Measurements from ENCODE around the gene GRAP.

The GRAP gene

DNA sequence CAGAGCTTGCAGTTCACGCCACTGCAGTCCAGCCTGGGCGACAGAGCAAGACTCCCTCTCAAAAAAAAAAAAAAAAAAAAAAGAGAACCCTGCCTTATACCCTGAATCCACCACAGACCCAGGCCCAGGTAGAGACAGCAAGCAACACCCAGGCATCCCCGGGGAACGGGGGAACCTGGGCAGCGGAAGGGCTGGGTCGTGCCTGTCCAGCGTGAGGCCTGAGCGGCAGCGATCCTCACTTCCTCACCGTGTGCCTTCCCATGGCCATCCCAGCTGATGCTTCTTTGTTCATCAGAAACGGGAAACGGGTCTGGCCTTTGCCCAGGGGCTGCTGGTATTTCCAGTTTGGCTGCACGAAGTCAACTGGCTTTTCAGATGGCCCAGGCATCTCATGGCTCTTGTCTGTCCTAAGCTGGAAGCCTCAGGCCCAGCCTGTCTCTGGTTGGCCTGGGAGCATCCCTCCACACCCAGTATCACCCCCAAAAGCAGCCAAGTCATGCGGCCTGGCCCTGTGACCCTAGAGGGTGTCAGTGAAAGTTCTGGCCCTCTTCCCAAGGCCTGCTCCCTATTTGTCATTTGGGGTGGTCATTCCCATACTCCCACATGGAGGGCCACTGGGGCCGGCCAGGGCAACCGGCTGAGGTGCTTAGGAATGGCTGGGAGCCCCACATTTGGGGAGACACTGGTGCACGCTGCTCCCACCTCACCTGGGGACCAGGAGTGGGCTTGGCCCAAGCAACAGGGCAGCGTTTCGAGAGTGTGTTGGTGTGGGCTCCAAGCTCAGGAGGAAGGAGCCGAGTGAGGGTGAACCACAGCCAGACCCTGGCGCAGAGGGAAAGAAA is 62.3 kb downstream of the GRAP start:
- no peak for DNase-seq (ENCODE audit: low read depth)

DNA sequence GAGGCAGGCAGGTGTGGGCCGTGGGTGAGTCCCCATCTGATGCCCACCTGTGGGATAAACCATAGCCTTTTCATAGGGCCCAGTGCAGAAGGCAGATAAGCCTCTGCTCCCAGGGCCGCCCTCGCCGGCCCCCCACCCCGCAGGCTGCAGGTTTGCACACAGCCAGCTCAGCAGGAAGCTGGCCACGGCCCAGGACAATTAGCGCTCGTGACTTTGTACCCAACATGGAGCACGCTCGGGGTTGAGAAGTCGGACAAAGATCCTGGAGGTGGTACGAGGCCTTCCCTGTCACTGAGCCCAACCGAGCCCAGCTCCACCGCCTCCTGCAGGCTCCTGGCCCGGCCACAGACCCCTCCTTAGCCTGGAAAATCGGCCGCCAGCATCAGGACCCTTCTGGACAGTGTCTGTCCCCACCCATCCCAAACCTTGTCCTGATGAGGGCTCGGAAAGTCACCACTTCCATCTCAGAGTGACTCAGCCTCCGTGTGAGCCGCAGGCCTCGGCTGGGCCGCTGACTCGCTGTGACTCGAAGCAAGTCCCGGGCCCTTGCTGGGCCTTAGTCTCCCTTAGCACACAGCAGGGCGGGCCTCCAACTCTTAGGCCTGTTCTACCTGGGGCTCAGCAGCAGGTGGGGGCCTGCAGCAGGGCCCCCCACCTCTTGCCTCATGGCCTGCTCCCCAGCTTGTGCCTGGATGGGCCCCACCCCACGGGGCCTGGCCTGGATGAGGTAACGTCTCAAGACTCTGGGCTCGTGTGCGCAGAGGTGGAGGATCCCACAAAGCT is 64.9 kb downstream of the GRAP start:
- no peak for DNase-seq (ENCODE audit: low read depth)

DNA sequence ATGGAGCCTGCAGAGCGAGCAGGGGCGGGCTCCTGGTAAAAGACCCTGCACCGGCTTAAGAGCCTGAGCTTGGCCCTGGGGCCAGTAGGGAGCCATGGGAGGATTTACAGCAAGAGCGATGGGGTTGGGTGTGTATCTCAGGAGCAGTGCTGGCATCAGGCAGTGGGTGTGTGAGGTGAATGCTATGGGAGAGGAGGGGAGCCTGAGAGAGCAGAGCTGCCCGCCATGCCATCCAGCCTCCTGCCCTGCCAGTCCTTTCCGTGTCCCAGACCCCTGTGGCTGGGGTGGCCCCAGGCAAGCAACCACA is 65.5 kb downstream of the GRAP start:
- DNase-seq (ENCODE audit: low read depth) = no peak

DNA sequence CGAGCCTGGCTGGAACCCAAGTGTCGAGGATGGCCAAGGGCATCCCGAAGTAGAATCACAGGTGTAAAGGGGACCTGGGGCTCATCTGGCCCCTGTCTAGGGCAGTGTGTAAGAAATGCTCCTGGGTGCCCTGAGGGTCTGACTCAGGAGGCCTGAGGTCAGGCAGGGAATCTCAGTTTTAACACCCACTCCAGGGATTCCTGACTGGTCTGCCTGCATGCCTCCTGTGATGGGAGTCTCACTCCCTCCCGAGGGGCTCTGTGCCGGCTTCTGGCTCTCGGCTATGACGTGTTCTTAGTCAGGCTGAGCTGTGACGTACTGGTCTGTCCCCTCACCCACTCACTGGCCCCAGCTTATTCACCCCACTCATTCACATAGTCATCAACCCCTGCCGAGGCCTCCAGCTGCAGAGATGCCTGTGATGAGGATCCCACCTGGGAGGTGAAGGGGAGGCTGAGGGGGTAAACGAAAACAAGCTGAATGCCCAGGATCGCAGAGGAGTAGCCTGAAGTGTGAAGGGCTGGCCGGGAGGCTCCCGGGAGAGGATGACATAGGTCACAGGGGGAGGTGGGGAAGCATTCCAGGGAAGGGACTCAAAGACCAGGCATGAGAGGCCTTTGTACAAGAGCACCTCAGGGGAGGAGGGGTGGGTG is 65.9 kb downstream of the GRAP start:
- DNase-seq (ENCODE audit: low read depth) = no peak

DNA sequence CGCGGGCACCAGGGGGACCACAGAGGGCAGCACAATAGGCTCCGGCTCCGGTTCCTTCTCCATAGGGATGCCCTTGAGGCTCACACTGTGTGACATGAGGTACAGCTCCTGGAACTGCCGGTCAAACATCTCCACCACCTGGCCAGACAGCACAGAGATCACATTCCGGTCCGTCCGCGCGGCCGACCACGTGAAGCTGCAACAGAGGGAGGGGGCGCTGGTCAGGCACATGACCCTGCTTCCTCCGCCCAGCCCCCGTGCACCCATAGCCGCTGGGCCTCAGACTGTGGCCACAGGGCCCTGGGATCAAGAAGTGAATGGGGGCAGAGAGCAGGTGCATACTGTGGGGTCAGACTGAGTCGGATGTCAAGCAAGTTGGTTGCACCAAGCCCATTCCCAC is 68.1 kb downstream of the GRAP start:
- DNase-seq (ENCODE audit: low read depth) = no peak

DNA sequence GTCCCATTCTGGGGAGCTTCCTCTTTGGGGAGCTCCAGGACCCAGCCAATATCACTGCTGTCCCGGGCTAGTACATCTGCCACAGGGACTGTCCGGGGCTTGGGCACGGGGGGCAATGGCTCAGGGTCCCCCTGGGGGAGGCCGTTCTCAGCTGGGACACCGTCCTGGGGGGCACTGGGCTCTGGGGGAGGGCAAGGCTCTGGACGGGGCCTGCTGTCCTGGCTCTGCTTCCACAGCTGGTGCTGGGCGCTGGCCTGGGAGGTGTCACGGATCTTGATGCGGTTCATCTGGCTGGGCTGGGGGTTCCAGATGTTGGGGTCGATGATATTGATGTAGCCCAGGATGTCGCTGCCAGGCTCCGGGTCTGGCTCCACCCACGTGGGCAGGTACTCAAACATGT is 68.7 kb downstream of the GRAP start:
- no peak for DNase-seq (ENCODE audit: low read depth)

DNA sequence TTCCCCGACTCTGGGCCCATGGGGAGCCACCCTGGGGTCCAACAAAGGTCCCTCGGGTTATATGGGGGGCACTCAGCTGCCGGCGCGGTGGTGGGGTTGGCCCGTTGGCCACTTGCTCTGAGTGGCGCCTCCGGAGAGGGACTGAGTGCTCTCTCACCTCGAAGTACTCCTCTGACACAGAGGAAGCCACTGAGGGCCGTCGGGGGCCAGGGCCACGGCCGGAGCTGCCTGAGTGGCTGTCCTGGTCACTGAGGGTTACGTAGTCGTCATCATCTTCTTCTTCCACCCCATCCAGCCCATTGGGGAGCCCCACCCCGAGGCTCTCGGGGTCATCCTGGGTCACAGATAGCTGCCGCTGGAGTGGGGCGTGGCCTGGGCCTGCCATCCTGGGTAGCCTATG is 69.1 kb downstream of the GRAP start:
- no peak for DNase-seq (ENCODE audit: low read depth)

DNA sequence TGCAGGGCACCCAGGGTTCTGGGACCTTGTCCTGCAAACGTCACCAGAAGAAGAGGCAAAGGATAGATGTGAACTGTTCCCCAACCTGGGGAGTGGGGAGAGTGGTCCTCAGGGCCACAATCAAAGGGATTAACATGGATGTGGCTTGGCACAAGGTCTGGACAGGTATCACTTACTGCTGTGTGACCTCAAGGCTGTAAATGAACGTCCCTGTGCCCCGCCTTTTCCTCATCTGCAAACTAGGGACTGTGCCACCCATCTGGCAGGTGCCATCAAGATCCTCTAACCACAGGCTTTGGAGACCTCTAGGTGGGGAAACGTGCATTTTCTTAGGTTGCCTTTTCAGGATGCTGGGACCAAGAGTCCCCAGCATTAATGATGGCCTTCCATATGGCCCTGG is 69.7 kb downstream of the GRAP start:
- DNase-seq (ENCODE audit: low read depth) = no peak

DNA sequence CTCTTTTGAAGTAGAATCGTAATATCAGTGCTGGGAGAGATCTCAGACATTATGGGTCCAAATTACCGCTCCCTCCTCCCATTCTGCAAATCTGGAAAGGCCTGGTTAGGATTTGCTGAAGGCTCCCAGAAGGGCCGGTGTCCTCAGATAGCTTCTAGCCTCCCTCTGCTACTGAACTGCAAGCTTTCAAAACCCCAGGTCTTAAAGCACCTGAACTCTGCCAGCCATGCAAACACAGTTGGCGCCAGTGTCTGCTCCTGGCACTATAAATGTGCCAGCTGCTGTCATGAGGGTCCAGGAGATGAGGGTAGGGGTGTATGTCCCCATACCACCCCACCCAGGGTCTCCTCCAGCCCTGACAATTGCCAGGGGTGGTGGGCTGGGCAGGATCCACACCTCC is 70.6 kb downstream of the GRAP start:
- DNase-seq (ENCODE audit: low read depth) = no peak

DNA sequence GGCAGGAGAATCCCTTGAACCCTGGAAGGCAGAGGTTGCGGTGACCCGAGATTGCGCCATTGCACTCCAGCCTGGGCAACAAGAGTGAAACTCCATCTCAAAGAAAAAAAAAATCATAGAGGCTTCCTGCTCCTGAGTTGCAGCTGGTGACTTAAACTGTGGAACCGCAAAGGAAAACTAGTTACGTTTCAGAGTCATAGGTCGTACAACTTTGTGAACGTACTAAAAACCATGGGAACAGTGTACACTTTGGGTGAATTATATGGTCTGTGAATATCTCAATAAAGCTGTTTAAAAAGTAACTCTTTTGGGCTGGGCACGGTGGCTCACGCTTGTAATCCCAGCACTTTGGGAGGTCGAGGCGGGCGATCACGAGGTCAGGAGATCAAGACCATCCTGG is 71.2 kb downstream of the GRAP start:
- no peak for DNase-seq (ENCODE audit: low read depth)

DNA sequence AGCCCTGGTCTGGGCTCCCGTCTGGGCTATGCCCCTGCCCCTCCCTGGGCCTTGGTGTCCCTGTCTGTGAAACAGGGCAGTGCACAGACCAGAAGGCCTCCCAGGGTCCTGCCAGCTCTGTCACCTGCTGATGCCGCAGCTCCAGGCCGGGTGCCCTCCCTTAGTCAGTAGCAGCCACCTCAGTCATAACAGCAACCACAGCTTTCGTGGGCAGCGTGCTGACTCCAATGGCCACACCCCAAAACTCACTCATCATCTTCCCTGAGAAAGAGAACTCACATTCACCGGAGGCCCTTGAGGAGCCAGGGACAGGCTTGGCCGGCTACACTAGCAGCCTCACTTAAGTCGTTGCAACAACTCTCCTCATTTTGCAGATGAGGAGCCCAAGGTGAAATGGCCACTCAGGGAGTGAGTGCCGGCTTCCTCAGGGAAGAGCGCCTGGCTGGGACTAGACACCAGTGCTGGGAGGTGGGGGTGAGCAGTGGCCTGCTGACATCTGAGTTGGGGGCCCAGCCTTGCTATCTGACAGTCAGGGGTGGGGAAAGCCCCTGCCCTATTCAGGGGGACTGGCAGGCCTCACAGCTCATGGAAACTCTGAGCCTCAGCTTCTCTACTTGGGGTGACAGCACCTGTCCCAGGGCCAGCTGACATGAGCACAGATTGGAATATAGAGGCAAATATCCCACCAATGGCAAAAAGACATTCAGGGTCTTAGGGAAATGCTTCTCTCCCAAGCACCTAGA is 72.2 kb downstream of the GRAP start:
- DNase-seq (ENCODE audit: low read depth) = no peak

DNA sequence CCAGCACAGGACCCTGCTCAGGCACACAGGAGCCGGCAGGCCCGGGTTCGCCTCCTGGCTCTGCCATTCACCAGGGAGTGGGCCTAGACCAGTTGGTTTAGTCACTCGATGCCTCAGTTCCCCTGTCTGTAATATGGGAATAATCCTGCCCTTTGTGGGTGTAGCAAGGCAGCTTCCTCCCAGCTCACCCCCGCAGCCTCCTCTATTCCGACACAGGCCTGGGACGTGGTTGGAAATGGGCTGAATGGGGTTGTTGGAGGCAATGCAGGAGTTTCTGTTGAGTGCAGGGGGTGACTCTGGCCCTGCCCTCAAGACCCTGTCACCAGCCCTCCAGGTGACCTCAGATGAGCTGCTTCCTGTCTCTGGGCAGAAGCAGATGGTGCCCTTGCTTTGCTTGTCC is 75.0 kb downstream of the GRAP start:
- DNase-seq (ENCODE audit: low read depth) = no peak

Data from stimulated activated CD8-positive, alpha-beta memory T cell treated with anti-CD3 and anti-CD28 coated beads, Interleukin-12 subunit alpha, Interleukin-12 subunit beta, amount 100 ng/mL, for 4 hours (primary cell).